COLO829 (cell line): Measurements from ENCODE around the gene ZNF431.
A peak's percentile ranks its signal among the peaks of the same experiment; 100 is the strongest.
"Not testable (repeated sequence)": the region's sequence is repeated elsewhere in the genome, so short reads cannot be mapped to it uniquely, and the experiment has no call there.

ENCODE experiments used
- DNase-seq: peaks from one replicate; pipeline ENCODE4 v3.0.0; 2012; ENCODE audit warnings: low spot score

Gene ZNF431

DNA sequence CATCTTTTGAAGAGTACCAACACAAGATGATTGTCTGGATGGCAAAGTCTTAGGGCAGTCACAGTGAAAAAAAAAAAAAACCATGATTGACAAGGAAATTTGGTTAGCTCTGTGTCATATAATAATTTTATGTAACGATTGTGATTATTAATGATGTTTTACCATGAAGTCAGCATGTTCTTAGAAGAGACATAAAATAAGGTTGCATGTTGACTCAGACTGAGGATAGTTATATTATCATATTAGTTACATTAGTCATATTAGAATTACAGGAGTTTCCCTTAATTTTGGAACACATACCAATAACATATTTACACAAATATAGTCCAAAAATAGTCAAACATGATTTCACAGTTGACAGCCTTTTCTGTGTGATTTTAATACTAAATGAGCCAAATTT is 5.7 kb downstream of the ZNF431 start:
- DNase-seq, result no peak

GRCh38 chr19:21148681-21149080 is 6.8 kb downstream of the ZNF431 start:
- no peak for DNase-seq

- DNase-seq, result no peak
These were observed 8.0 kb downstream of the ZNF431 start for GRCh38 chr19:21149877-21150276.

DNA sequence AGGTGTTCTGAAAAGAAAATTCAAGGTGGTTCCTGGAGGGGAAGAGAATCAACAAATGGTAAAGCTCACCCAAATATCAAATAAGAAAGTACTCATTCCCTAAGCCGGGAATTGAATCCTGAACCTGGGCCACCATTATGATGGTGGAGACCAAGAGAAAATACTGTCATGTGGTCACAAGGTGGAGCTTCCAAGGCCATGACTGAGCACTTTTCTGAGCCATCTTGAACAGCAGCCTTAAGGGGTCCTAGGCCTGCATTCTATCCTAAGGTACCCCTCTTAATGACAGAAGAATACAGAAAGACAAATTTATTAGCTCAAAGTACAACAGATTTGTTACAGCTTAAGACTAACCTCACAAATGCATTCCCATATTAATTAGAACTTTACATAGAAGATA is 9.6 kb downstream of the ZNF431 start:
- DNase-seq, result no peak

DNA sequence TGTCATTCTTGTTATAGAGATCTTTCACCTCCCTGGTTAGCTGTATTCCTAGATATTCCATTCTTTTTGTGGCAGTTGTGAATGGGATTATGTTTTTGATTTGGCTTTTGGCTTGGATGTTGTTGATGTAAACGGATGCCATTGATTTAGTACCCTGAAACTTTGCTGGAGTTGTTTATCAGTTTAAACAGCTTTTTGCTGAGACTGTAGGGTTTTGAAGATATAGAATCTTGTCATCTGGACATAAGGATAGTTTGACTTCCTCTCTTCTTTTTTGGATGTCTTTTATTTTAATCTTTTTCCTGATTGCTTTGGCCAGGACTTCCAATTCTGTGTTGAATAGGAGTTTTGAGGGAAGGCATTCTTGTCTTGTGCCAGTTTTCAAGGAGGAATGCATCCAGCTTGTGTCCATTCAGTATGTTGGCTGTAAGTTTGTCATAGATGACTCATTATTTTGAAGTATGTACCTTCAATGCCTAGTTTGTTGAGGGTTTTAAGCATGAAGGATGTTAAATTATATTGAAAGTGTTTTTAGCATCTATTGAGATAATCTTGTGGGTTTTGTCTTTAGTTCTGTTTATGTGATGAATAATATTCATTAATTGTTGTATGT is 16.8 kb downstream of the ZNF431 start:
- DNase-seq, result no peak

- DNase-seq, result no peak
These were observed 22.7 kb downstream of the ZNF431 start for GRCh38 chr19:21164541-21164940.

DNA sequence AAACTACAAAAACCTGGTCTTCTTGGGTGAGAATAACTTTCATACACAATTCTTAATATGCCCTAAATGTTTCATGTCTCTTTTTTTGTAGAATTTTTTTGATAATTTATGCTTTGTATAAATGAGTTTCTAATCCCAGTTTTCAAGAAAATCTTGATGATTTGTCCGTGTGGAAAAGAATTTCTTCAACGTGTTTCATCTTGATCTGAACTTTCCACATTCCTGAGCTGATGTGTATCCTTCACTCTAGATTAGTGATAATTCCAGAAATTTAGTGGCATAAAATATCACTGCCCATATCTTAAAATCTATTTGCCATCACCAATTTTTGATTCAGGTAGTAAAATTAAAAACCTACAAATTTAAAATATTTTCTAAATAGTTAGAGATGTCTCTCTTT is 24.6 kb downstream of the ZNF431 start:
- DNase-seq, result no peak

- DNase-seq, result no peak
These were observed 55.9 kb downstream of the ZNF431 start for GRCh38 chr19:21197590-21198295.

- peak; percentile 36 for DNase-seq
These were observed 61.1 kb downstream of the ZNF431 start for GRCh38 chr19:21202865-21203494.

DNA sequence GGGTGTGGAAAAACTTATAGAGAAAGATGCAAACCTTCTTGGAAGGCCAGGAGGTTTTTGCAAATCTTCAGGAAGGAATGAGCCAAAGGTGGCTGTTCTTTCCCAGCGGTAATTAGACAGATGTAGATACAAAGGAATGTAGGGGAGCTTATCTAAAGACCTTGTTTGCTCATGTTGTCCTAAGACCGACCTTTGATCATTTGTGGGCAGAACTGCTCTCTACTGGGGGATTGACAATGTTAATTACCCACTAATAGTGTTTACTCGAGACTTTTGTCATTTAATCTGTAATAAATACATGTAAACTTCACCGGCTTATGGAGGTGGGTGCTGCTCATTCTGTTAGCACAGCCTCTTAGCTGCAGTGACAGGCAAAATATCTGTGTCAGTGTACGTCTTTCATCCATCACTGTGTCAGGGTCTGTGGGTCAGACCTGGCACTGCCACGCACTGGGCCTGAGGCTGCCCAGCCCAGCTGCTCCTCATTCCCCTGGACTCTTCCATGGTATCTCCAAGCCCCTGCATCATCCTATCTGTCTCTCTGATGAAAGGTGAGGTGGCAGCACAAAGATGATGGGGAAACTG is 68.3 kb downstream of the ZNF431 start:
- DNase-seq, result no peak

- no peak for DNase-seq
These were observed 79.9 kb downstream of the ZNF431 start for GRCh38 chr19:21221693-21222092.

DNA sequence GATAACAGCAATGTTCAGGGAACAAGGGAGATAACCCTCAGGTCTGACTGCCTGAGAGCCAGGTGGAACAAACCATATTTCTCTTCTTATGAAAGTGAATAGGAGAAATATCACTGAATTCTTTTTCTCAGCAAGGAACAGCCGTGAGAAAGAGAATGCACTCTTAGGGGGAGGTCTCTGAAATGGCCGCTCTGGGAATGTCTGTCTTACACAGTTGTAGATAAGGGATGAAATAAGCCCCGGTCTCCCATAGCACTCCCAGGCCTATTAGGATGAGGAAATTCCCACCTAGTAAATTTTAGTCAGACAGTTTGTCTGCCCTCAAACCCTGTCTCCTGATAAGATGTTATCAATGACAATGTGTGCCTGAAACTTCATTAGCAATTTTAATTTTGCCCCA is 88.1 kb downstream of the ZNF431 start:
- not testable (repeated sequence) for DNase-seq

DNA sequence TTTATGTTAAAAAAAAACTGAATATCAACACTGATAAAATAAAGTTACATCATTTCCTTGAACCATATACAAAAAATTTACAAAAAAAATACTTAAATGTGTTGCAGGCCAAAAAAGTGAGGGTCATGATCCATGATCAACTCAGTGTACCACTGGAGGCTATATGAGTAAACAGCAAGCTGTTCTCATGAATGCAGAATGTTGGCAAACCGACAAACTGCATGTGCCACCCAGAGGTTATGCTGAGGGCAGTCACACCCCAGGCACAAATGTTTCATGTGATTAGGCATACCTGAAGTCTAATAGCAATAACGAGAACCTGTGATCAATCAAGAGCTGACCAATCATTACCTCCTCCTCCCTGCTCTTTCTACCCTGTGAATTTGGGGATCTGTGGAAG is 91.9 kb downstream of the ZNF431 start:
- no peak for DNase-seq

DNA sequence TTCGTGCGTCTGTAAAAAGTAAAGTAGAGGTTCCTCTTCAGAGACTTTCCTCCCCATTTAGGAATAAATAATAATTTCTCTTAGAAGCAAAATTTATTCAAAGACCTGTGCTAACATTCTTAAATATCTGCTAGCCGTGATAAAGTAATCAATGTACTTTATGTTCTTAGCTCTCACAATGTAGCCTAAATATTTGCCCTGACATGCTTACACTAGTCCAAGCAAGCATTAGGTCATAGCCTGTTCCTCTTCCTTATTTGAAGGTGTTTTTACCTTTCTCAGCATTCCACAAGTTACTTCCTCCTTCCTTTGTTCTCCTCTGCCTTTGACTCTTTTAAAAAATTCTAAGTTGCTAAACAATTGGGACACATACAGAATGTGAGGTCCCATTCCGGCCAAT is 94.9 kb downstream of the ZNF431 start:
- not testable (repeated sequence) for DNase-seq

GRCh38 chr19:21238670-21239069 is 96.8 kb downstream of the ZNF431 start:
- DNase-seq, result no peak
